ENCODE measurements around the gene CHD5.

CHD5 gene

DNA sequence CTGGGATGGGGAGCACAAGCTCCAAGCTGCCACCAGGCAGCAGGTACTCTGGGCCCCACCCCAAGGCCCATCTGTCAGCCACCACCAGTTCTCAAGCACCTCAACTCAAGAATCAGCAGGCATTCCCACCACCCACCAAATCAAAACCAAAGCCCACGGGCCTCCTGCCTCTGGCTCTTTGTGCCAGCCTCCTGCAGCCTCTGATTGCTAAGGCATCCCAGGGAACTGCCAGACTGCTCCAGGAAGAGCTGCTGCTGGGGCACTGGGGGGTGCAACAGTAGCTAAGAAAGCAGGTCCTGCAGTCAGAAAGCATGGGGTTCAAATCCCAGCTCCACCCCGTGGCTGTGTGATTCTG lies 34.7 kb downstream of the CHD5 start:
- ATAC-seq (ENCODE audit: insufficient read depth, low read depth) (no peak), DNase-seq (no peak)
- TF ChIP-seq, protein P1, sequence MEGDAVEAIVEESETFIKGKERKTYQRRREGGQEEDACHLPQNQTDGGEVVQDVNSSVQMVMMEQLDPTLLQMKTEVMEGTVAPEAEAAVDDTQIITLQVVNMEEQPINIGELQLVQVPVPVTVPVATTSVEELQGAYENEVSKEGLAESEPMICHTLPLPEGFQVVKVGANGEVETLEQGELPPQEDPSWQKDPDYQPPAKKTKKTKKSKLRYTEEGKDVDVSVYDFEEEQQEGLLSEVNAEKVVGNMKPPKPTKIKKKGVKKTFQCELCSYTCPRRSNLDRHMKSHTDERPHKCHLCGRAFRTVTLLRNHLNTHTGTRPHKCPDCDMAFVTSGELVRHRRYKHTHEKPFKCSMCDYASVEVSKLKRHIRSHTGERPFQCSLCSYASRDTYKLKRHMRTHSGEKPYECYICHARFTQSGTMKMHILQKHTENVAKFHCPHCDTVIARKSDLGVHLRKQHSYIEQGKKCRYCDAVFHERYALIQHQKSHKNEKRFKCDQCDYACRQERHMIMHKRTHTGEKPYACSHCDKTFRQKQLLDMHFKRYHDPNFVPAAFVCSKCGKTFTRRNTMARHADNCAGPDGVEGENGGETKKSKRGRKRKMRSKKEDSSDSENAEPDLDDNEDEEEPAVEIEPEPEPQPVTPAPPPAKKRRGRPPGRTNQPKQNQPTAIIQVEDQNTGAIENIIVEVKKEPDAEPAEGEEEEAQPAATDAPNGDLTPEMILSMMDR (IDR thresholded peaks at IDR 0.05; ENCODE audit: borderline replicate concordance, extremely low read depth, low read length, poor library complexity, severe bottlenecking) = no peak
- no peak for TF ChIP-seq EZH2 (IDR thresholded peaks at IDR 0.05; ENCODE audit: borderline replicate concordance, low read depth, low read length, severe bottlenecking)
- H3K27ac ChIP-seq (ENCODE audit: low read length) = no peak overlapping the region
- H3K79me2 ChIP-seq (ENCODE audit: insufficient read depth, low read length) = no peaks in the 10 kb centered on the region
- no peak overlapping the region for H3K9ac ChIP-seq (ENCODE audit: low read depth, low read length)
- no peak overlapping the region for H2AFZ ChIP-seq (ENCODE audit: low read depth, low read length)
- no peaks in the 10 kb centered on the region for H4K20me1 ChIP-seq (ENCODE audit: insufficient read depth, low read length)
- no peaks in the 10 kb centered on the region for H3K9me3 ChIP-seq (ENCODE audit: insufficient read depth, low read length, severe bottlenecking)
- H3K4me1 ChIP-seq (ENCODE audit: insufficient read depth, low read length) = no peaks in the 10 kb centered on the region
- H3K4me2 ChIP-seq (ENCODE audit: insufficient read depth, low read length) = no peak overlapping the region
- no peaks in the 10 kb centered on the region for H3K36me3 ChIP-seq (ENCODE audit: insufficient read depth, low read length)
- H3K27me3 ChIP-seq (ENCODE audit: insufficient read depth, low read length, poor library complexity) = no peaks in the 10 kb centered on the region
- no peak overlapping the region for H3K4me3 ChIP-seq (ENCODE audit: low read depth in 1 of 2, low read length in 2 of 2)

DNA sequence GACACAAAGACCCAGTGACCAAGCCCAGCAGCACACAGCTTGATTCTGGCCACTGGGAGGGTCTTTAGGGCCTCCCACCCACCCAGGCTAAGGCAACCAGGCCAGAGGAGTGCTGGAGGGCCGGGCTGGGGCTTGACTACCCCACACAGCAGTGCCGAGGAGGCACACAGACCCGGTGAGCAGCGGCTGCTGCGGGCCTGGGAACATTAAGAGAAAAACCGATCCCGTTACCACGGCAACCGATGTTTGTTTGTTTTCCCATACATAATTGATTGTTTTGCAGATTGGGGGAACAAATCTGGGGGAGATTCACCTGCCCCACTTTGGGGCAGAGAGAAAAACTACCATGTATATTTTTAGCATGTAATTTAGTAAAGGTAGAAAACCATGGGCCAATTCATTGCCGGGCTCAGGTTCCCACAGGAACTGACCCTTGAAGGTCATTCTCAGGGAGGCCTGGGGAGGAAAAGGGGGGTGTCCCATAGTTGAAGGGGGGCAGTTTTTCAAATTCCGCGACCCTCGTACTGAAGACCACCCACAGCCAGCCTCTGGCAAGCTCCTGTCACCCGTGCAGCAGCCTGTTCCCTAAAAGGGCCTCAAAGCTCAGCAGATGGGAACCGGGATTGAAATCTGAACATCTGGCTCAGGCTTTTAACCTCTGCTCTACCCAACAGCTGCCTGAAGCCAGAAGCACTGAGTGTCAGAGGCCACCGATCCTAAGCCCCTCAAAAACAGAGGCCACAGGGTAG lies 35.3 kb downstream of the CHD5 start:
- no peak for DNase-seq
- Histone ChIP-seq H3K27ac (ENCODE audit: low read length) (no peak overlapping the region), H2AFZ (ENCODE audit: low read depth, low read length) (no peak overlapping the region), H3K4me2 (ENCODE audit: insufficient read depth, low read length) (no peak overlapping the region), H3K4me1 (ENCODE audit: insufficient read depth, low read length) (no peaks in the 10 kb centered on the region), H4K20me1 (ENCODE audit: insufficient read depth, low read length) (no peaks in the 10 kb centered on the region), H3K27me3 (ENCODE audit: insufficient read depth, low read length, poor library complexity) (no peaks in the 10 kb centered on the region), H3K9ac (ENCODE audit: low read depth, low read length) (no peak overlapping the region), H3K36me3 (ENCODE audit: insufficient read depth, low read length) (no peaks in the 10 kb centered on the region), H3K79me2 (ENCODE audit: insufficient read depth, low read length) (no peaks in the 10 kb centered on the region), H3K9me3 (ENCODE audit: insufficient read depth, low read length, severe bottlenecking) (no peaks in the 10 kb centered on the region), H3K4me3 (ENCODE audit: low read depth in 1 of 2, low read length in 2 of 2) (no peak overlapping the region)
- no peak for TF ChIP-seq EZH2 (IDR thresholded peaks at IDR 0.05; ENCODE audit: borderline replicate concordance, low read depth, low read length, severe bottlenecking)
- TF ChIP-seq, protein P1 (IDR thresholded peaks at IDR 0.05; ENCODE audit: borderline replicate concordance, extremely low read depth, low read length, poor library complexity, severe bottlenecking) = no peak
- no peak for ATAC-seq (ENCODE audit: insufficient read depth, low read depth)

DNA sequence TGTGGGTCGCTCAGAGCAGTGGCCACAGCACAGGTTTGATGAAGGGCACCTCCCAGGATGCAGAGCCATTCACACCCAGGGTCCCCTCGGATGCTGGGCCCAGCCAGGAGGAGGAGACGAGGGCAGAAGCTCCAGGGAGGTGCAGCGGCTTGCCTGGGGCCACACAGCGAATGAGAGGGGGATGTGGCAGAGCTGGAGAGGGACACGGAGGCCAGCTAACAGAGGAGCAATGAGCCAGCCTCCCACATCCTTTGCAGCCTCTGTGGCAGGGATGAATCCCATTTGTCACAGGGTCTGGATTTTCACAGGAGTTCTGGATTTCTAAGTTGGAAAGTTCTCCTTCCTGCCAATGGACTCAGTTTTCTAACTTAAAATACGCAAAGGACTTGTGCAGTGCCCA lies 35.9 kb downstream of the CHD5 start:
- no peak overlapping the region for H3K9ac ChIP-seq (ENCODE audit: low read depth, low read length)
- H3K9me3 ChIP-seq (ENCODE audit: insufficient read depth, low read length, severe bottlenecking) = no peaks in the 10 kb centered on the region
- H3K4me3 ChIP-seq (ENCODE audit: low read depth in 1 of 2, low read length in 2 of 2) = no peak overlapping the region
- DNase-seq (no peak), ATAC-seq (ENCODE audit: insufficient read depth, low read depth) (no peak)
- H3K79me2 ChIP-seq (ENCODE audit: insufficient read depth, low read length) = no peaks in the 10 kb centered on the region
- no peaks in the 10 kb centered on the region for H3K27me3 ChIP-seq (ENCODE audit: insufficient read depth, low read length, poor library complexity)
- no peak overlapping the region for H3K4me2 ChIP-seq (ENCODE audit: insufficient read depth, low read length)
- H3K36me3 ChIP-seq (ENCODE audit: insufficient read depth, low read length) = no peaks in the 10 kb centered on the region
- no peak overlapping the region for H2AFZ ChIP-seq (ENCODE audit: low read depth, low read length)
- H3K4me1 ChIP-seq (ENCODE audit: insufficient read depth, low read length) = no peaks in the 10 kb centered on the region
- no peak for TF ChIP-seq EZH2 (IDR thresholded peaks at IDR 0.05; ENCODE audit: borderline replicate concordance, low read depth, low read length, severe bottlenecking)
- TF ChIP-seq, protein P1 (IDR thresholded peaks at IDR 0.05; ENCODE audit: borderline replicate concordance, extremely low read depth, low read length, poor library complexity, severe bottlenecking) = no peak
- H3K27ac ChIP-seq (ENCODE audit: low read length) = no peak overlapping the region
- H4K20me1 ChIP-seq (ENCODE audit: insufficient read depth, low read length) = no peaks in the 10 kb centered on the region

All from DND-41 (cell line).